Neural cell (in vitro differentiated cells): ENCODE measurements around the gene CPT1A. TPM values are rescaled to one million over a fixed set of nuclear protein-coding genes. Genes with fewer than 3 reads are reported as not detected.

Experiments
- H2AFZ ChIP-seq: fragments of 200-600, 300-800 bp; sonication (generic), shearing (Covaris generic); 2 replicates; pipeline ENCODE4 v1.6.0; 2014; ENCODE audit warnings: low read depth, mild to moderate bottlenecking, antibody characterized with exemption, low read length, moderate library complexity
- H3F3A ChIP-seq: fragments of 200-600 bp; shearing (Covaris generic); 2 replicates; pipeline ENCODE4 v1.6.1; 2016; ENCODE audit warnings: mild to moderate bottlenecking, moderate library complexity, mixed read lengths, antibody characterized with exemption, low read length; ENCODE audit not compliant: insufficient read depth, poor library complexity, severe bottlenecking
- H3K27ac ChIP-seq: fragments of 200-600, 300-800 bp; sonication (generic), shearing (Covaris generic); 2 replicates; pipeline ENCODE4 v1.5.1; 2014; ENCODE audit warnings: mild to moderate bottlenecking, low read length, moderate library complexity
- H3K27me3 ChIP-seq: fragments of 300-800, 200-600 bp; sonication (generic), shearing (Covaris generic); 2 replicates; pipeline ENCODE4 v1.6.0; 2014; ENCODE audit warnings: mild to moderate bottlenecking, low read depth, low read length, moderate library complexity; ENCODE audit not compliant: insufficient read depth
- H3K36me3 ChIP-seq: fragments of 300-800, 200-600 bp; sonication (generic), shearing (Covaris generic); 2 replicates; pipeline ENCODE4 v1.5.1; 2014; ENCODE audit warnings: mild to moderate bottlenecking, antibody characterized with exemption, low read length, moderate library complexity; ENCODE audit not compliant: insufficient read depth
- H3K4me2 ChIP-seq: fragments of 300-800, 200-600 bp; sonication (generic), shearing (Covaris generic); 2 replicates; pipeline ENCODE4 v1.6.0; 2014; ENCODE audit warnings: mild to moderate bottlenecking, low read length
- H3K4me3 ChIP-seq: fragments of 300-800, 200-600 bp; sonication (generic), shearing (Covaris generic); 2 replicates; pipeline ENCODE4 v1.5.1; 2014; ENCODE audit warnings: mild to moderate bottlenecking, low read length, moderate library complexity
- H3K79me2 ChIP-seq: fragments of 200-600 bp; shearing (Covaris generic); replicated peaks from 2 replicates; pipeline ENCODE4 v1.6.0; 2014; ENCODE audit warnings: mild to moderate bottlenecking, low read length, moderate library complexity; ENCODE audit not compliant: insufficient read depth
- H3K9ac ChIP-seq: fragments of 300-800, 200-600 bp; sonication (generic), shearing (Covaris generic); 2 replicates; pipeline ENCODE4 v1.6.1; 2016; ENCODE audit warnings: mild to moderate bottlenecking, low read length, mixed read lengths
- H3K9me2 ChIP-seq: fragments of 200-600 bp; shearing (Covaris generic); 2 replicates; pipeline ENCODE4 v1.6.1; 2016; ENCODE audit warnings: mild to moderate bottlenecking, low read length, mixed read lengths; ENCODE audit not compliant: insufficient read depth
- H3K9me3 ChIP-seq: fragments of 200-600, 300-800 bp; sonication (generic), shearing (Covaris generic); 2 replicates; pipeline ENCODE4 v1.6.1; 2016; ENCODE audit warnings: mild to moderate bottlenecking, mixed run types, low read length, moderate library complexity, mixed read lengths
- H4K20me1 ChIP-seq: fragments of 200-600 bp; shearing (Covaris generic); 2 replicates; pipeline ENCODE4 v1.6.1; 2016; ENCODE audit warnings: mild to moderate bottlenecking, mixed run types; ENCODE audit not compliant: insufficient read depth
- CTCF ChIP-seq: fragments of 450-650 bp; IDR thresholded peaks from 2 replicates; pipeline ENCODE4 v1.5.1; 2014; ENCODE audit warnings: antibody characterized with exemption, mild to moderate bottlenecking, moderate library complexity; ENCODE audit not compliant: poor library complexity, severe bottlenecking
- EP300 ChIP-seq: fragments of 450-650 bp; conservative IDR thresholded peaks from 2 replicates; pipeline ENCODE4 v1.6.1; 2014; ENCODE audit warnings: antibody characterized with exemption, mild to moderate bottlenecking, moderate library complexity; ENCODE audit not compliant: poor library complexity, severe bottlenecking
- EZH2 ChIP-seq: fragments of 200-600, 300-800 bp; shearing (Covaris generic), sonication (generic); IDR thresholded peaks from 2 replicates; pipeline ENCODE4 v1.6.1; 2014; ENCODE audit warnings: antibody characterized with exemption, low read length, borderline replicate concordance, mild to moderate bottlenecking; ENCODE audit not compliant: insufficient read depth, poor library complexity, severe bottlenecking
- MXI1 ChIP-seq: fragments of 450-650 bp; conservative IDR thresholded peaks from 2 replicates; pipeline ENCODE4 v1.6.1; 2014; ENCODE audit warnings: antibody characterized with exemption, mild to moderate bottlenecking; ENCODE audit not compliant: poor library complexity, severe bottlenecking
- POLR2AphosphoS5 ChIP-seq: IDR thresholded peaks from 2 replicates; pipeline ENCODE4 v1.6.1; 2012
- RAD21 ChIP-seq: fragments of 450-650 bp; conservative IDR thresholded peaks from 2 replicates; pipeline ENCODE4 v1.6.1; 2014; ENCODE audit warnings: antibody characterized with exemption, mild to moderate bottlenecking, moderate library complexity
- REST ChIP-seq: IDR thresholded peaks from 2 replicates; pipeline ENCODE4 v1.6.1; 2012; ENCODE audit warnings: borderline replicate concordance
- SMC3 ChIP-seq: fragments of 450-650 bp; conservative IDR thresholded peaks from 2 replicates; pipeline ENCODE4 v1.6.1; 2014; ENCODE audit warnings: antibody characterized with exemption, mild to moderate bottlenecking, moderate library complexity; ENCODE audit not compliant: poor library complexity
- TAF1 ChIP-seq: IDR thresholded peaks from 2 replicates; pipeline ENCODE4 v1.6.1; 2012; ENCODE audit warnings: low read depth
- polyA plus RNA-seq: library from polyadenylated mRNA; depleted of rRNA; stranded (reverse); fragments of >200 nt; gene quantifications from 2 replicates; pipeline ENCODE4 v1.2.3, GENCODE V29; 2014

CPT1A gene
- polyA plus RNA-seq, 1 donor from 2014 or later = 0.35 TPM

DNA sequence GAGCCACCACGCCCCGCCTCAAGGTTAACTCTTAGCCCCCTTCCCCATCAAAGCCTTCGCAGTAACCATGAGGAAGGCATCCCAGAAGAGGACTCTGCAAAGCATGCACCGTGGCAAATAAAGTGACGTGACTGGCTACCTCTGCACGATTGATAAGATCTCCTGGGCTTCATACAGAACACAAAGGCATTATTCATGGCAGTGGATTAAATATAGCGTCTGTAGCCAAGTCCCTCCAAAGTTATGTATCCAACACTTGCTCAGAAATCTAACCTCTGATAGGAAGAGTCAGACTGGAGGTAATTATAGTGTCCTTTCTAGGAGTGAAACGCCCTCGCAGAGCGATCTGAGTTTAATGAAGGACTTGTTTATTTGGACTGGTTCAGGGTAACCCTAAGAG lies 22.4 kb downstream of the CPT1A start:
- Histone ChIP-seq H4K20me1 (no peaks in the 10 kb centered on the region), H3K27me3 (no peaks in the 10 kb centered on the region)

DNA sequence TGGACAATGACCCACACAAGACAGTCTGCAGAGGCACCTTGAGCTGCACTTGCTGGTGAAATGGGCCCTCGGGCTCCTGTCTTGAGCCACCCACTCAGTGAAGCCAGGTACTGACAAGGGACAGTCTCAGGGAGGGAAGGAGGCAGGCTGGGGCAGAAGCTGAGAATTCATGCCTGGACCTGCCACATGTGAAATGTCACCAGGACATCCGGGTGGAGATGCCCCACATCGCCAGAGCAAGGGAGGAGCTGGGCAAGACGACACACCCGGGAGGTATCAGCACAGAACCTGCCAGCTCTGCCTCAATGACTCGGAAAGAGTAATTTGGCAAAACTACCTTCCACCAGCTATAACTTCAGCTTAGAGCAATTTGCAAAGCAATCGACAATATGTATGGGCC lies 23.5 kb downstream of the CPT1A start:
- TF ChIP-seq SMC3 (no peak), MXI1 (no peak), EP300 (no peak), CTCF (no peak), RAD21 (no peak), POLR2AphosphoS5 (no peak), REST (no peak), EZH2 (no peak), TAF1 (no peak)
- Histone ChIP-seq H3K27me3 (no peaks in the 10 kb centered on the region), H3K36me3 (no peaks in the 10 kb centered on the region), H3K27ac (no peak overlapping the region), H3K79me2 (no peaks in the 10 kb centered on the region), H3K4me2 (no peak overlapping the region), H3K4me3 (no peak overlapping the region), H3K9me3 (no peaks in the 10 kb centered on the region), H3F3A (no peaks in the 10 kb centered on the region), H3K9me2 (no peaks in the 10 kb centered on the region), H4K20me1 (no peaks in the 10 kb centered on the region), H3K9ac (no peak overlapping the region), H2AFZ (no peak overlapping the region)

More for the DNA sequence above, 22.4 kb downstream of the CPT1A start:
- Histone ChIP-seq H3K36me3 (no peaks in the 10 kb centered on the region), H3K9me3 (no peaks in the 10 kb centered on the region), H3F3A (no peaks in the 10 kb centered on the region), H3K9me2 (no peaks in the 10 kb centered on the region), H3K4me2 (no peak overlapping the region), H3K27ac (no peak overlapping the region), H3K79me2 (no peaks in the 10 kb centered on the region), H3K4me3 (no peak overlapping the region), H2AFZ (no peak overlapping the region), H3K9ac (no peak overlapping the region)
- TF ChIP-seq MXI1 = no peak
- no peak for TF ChIP-seq REST
- TF ChIP-seq TAF1 = no peak
